ENCODE results near the gene AJUBA. TPM values are rescaled to one million over a fixed set of nuclear protein-coding genes. Genes with fewer than 3 reads are reported as not detected.
"Not testable (repeated sequence)": the region's sequence is repeated elsewhere in the genome, so short reads cannot be mapped to it uniquely, and the experiment has no call there.

AJUBA gene
- total RNA-seq, 2 donors from 2014 or later = 5.8 to 24.6 TPM

GRCh38 chr14:23009483-23009938 lies 27.2 kb upstream of the AJUBA start:
- Histone ChIP-seq H3K9me3 (no peaks in the 10 kb centered on the region), H3K4me1 (peaks cover 0 to 17% of the 10 kb centered on the region in 2 donors), H3K27ac (peak overlapping the region; percentile 82 to 87), H3K27me3 (no peaks in the 10 kb centered on the region), H3K36me3 (no peaks in the 10 kb centered on the region), H3K4me3 (peak overlapping the region; percentile 41 to 60)
- DNase-seq (ENCODE audit: low spot score) = no peak
- TF ChIP-seq CTCF (IDR thresholded peaks at IDR 0.05) = no peak

- H3K27ac ChIP-seq = no peak overlapping the region
- H3K4me1 ChIP-seq = peaks cover 0 to 17% of the 10 kb centered on the region in 2 donors
- H3K9me3 ChIP-seq = no peaks in the 10 kb centered on the region
- no peaks in the 10 kb centered on the region for H3K36me3 ChIP-seq
- TF ChIP-seq CTCF (IDR thresholded peaks at IDR 0.05) = no peak
- no peak overlapping the region for H3K4me3 ChIP-seq
- H3K27me3 ChIP-seq = no peaks in the 10 kb centered on the region
- no peak for DNase-seq (ENCODE audit: low spot score)
These were observed 26.5 kb upstream of the AJUBA start for GRCh38 chr14:23008831-23009230.

GRCh38 chr14:23006544-23007419 lies 24.4 kb upstream of the AJUBA start:
- Histone ChIP-seq H3K27me3 (no peaks in the 10 kb centered on the region), H3K9me3 (no peaks in the 10 kb centered on the region), H3K4me3 (peak overlapping the region; percentile 72 to 80), H3K4me1 (peaks cover 0 to 17% of the 10 kb centered on the region in 2 donors), H3K36me3 (no peaks in the 10 kb centered on the region), H3K27ac (peak overlapping the region; percentile 92 to 98)
- peak; percentile 97 for DNase-seq (ENCODE audit: low spot score)
- peak in 1 of 2 donors; percentile 34 for TF ChIP-seq CTCF (IDR thresholded peaks at IDR 0.05)

- Histone ChIP-seq H3K4me3 (peak overlapping the region; percentile 72 to 80), H3K4me1 (peaks cover 0 to 17% of the 10 kb centered on the region in 2 donors), H3K9me3 (no peaks in the 10 kb centered on the region), H3K36me3 (no peaks in the 10 kb centered on the region), H3K27ac (peak overlapping the region; percentile 92 to 98), H3K27me3 (no peaks in the 10 kb centered on the region)
- no peak for DNase-seq (ENCODE audit: low spot score)
- no peak for TF ChIP-seq CTCF (IDR thresholded peaks at IDR 0.05)
These were observed 23.8 kb upstream of the AJUBA start for GRCh38 chr14:23006188-23006534.

GRCh38 chr14:23005451-23006187 lies 23.3 kb upstream of the AJUBA start:
- Histone ChIP-seq H3K4me1 (peaks cover 0 to 17% of the 10 kb centered on the region in 2 donors), H3K9me3 (no peaks in the 10 kb centered on the region), H3K36me3 (no peaks in the 10 kb centered on the region), H3K27me3 (no peaks in the 10 kb centered on the region), H3K4me3 (no peak overlapping the region), H3K27ac (peak overlapping the region in 1 of 2 donors; percentile 98)
- DNase-seq (ENCODE audit: low spot score) = no peak
- TF ChIP-seq CTCF (IDR thresholded peaks at IDR 0.05) = no peak

GRCh38 chr14:23004274-23004673 lies 21.9 kb upstream of the AJUBA start:
- peaks cover 0 to 12% of the 10 kb centered on the region in 2 donors for H3K4me1 ChIP-seq
- not testable (repeated sequence) for H3K9me3 ChIP-seq; H3K4me3 ChIP-seq; H3K27me3 ChIP-seq; H3K27ac ChIP-seq; H3K36me3 ChIP-seq; DNase-seq (ENCODE audit: low spot score)

Measured in right atrium auricular region (tissue), 2 donors.